Stimulated activated CD8-positive, alpha-beta memory T cell treated with anti-CD3 and anti-CD28 coated beads, Interleukin-2, amount 100 ng/mL, for 48 hours (primary cell): ENCODE data around the gene WDR70.
"Not testable (repeated sequence)": the region's sequence is repeated elsewhere in the genome, so short reads cannot be mapped to it uniquely, and the experiment has no call there.

Source experiments
- DNase-seq, 2 donors: peaks; one replicate each; pipeline ENCODE4 v3.0.0-alpha.2; 2020; ENCODE audit warnings: low read depth in 2 of 2

WDR70 gene

DNA sequence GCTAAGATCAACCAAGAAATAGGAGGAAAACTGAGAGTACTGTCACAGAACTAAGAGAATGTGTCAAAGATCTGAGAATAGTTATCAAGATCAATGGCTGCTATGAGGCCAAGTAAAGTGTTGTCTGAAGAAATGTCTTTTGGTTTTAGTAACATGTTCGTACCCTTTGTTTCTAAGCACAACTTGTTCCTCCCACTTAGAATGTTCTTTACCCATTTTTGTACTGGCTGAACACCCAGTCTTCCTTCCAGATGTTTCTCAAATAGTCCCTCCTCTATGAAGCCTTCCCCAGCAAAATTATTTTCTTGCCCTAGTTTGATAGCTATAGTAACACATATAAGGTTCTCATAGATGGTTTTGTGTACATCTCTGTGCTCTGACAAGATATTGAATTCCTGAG is 191.5 kb downstream of the WDR70 start:
- no peak for DNase-seq

DNA sequence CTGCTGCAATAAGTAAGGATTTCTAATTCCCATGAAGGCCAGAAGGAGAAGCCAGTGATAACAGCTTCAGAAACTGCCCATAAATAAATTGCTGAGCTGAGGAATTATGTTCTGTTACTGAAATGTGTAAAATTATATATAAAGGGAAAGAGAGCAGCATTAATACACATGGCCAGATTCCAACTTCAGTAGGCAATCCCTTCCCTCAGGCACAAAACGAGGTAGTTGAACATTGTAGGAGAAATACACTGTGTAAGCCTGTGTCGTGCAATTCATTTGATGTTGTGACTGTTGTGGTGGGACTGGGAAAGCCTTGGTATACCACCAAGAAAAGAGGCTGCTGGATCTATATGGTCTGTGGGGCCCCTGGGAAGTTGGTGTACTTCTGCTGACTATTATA is 192.9 kb downstream of the WDR70 start:
- no peak for DNase-seq

DNA sequence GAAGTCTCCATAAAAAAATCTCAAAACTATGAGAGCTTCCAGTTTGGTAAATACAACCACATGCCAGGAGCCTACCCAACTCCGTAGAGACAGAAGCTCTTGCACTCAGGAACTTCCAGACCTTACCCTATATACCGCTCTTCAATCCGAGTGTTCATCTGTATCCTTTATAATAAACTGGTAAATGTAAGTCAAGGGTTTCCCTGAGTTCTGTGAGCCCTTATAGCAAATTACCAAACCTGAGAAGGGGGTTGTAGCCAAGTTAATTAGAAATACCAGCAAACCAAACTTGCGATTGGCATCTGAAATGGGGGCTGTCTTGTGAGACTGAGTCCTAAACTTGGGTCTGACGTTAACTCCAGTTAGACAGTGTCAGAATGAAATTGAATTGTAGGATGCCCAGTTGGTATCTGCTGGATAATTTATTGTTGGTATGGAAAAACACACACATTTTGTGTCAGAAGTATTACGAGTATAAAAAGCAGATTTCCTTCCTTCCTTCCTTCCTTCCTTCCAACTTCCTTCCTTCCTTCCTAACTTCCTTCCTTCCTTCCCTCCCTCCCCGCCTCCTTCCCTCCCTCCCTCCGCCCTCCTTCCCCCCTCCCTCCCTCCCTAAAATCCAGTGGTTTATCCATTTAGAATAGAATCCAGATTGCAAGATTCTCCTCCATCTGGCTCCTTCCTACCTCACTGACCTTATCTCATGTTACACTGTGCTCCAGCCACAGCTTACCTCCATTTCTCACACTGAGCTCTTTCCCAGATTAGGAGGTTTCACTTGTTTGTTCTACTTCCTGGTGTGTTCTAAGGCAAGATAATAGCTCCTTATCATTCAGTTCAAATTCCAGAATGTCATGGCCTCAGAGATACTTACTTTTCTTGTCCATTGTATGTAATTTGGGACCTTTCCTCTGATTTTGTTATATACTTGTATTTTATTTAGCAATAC is 196.7 kb downstream of the WDR70 start:
- no peak for DNase-seq

DNA sequence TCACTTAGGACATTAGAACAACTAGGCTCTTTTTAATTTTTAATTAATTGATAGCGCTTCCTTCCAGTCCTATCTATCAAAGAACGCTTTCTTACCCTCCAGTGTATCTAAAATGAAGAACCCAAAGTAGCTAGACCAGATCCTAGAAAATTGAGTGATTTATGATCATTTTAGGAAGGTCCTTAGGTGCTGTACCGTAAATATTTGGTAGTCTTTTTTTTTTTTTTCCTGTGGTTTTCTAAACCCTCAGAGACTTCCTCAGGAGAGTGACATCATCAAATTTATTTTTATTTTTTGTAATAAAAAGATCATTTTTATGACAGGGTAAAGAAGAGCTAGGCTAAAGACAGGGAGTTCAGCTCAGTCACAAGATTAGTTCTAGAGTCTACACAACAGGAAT is 197.4 kb downstream of the WDR70 start:
- no peak for DNase-seq

DNA sequence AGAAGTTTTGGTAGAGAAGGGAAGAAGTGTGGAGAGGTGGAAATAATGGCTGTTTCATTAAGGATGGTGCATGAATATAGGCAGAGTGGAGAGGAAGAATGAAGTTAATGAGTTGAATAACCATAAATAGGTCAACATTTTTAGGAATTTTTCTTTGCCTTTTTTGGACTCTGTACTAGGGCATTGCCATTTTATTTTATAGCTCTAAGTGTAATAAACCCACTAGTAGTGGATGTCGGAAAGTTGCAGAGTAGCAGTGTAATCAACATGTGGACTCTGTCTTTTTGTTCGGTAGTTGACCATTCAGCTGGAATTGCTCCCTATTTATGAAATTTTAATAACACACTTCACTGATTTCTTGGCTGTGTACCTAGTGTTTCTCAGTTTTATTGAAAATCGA is 199.1 kb downstream of the WDR70 start:
- DNase-seq = no peak

DNA sequence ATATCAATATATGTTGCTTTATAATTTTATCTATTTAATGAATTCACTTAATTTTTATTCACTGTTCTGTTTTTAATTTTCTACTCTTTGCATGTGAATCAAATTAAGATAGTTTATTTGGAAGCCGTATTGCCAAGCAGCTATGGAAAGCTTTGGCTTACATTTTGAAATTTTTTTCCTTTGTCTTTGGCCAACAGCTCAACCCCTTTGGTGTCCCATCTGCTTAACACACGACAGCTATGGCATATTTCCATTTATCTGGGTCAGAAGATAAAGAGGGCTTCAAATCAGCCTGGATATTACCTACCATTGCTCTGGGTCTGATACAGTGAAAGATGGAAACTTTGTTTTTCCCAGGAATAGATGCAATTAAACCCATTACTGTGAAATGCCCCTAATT is 201.0 kb downstream of the WDR70 start:
- DNase-seq = no peak

DNA sequence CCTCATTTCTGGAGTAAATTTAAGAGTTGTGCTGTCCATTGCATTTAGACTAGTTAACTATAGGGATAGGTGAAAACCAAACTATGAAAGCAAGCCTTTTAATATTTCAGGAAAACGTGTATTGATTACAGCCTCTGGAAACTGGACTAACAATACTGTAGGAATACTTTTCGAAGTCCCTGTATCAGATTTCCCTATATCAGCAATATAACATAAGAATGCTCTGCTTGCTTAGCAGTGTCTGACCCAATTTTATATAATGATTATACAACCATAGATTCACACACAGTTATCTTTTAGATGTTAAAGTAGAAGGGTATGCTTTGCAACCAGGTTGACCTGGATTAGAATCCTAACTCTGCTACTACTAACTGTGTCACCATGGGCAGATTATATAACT is 203.1 kb downstream of the WDR70 start:
- DNase-seq = no peak

DNA sequence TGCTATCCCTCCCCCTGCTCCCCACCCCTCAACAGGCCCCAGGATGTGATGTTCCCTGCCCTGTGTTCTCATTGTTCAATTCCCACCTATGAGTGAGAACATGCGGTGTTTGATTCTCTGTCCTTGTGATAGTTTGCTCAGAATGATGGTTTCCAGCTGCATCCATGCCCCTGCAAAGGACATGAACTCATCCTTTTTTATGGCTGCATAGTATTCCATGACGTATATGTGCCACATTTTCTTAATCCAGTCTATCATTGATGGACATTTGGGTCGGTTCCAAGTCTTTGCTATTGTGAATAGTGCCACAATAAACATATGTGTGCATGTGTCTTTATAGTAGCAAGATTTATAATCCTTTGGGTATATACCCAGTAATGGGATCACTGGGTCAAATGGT is 214.2 kb downstream of the WDR70 start:
- DNase-seq = not testable (repeated sequence)

DNA sequence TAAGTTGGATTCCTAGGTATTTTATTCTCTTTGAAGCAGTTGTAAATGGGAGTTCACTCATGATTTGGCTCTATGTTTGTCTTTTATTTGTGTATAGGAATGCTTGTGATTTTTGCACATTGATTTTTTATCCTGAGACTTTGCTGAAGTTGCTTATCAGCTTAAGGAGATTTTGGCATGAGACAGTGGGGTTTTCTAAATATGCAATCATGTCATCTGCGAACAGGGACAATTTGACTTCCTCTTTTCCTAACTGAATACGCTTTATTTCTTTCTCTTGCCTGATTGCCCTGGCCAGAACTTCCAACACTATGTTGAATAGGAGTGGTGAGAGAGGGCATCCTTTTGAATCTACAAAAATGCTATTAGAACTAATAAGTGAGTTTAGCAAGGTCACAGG is 215.7 kb downstream of the WDR70 start:
- DNase-seq = not testable (repeated sequence)

DNA sequence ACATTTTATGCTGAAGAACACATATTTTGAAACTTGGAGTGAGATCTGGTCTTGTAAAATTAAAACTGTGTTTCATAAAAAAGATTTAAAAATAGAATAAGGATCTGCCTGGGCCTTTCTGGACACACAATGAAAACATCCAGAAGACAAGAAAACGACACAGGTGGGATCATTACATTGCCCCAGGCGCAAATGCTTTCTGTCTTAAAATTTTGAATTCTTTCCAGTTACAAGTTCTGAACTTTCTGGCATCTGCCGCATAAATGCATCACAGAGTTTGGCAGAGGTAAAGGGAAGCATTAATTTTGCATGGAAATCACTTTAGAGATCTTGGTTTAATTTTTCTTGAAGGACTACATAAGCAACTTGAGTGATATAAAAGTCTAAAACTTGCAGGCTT is 219.6 kb downstream of the WDR70 start:
- DNase-seq = no peak

DNA sequence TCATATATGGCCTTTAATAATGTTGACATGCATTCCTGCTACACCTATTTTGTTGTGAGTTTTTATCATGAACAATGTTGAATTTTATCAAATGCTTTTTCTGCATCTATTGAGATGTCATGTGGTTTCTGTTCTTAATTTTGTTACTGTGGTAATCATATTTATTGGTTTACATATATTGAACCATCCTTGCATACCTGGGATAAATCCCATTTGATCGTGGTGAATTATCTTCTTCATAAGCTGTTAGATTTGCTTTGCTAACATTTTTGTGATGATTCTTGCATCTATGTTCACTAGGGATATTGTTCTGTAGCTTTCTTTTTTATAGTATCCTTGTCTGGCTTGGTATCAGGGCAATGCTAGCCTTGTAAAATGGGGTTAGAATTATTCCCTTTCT is 222.0 kb downstream of the WDR70 start:
- DNase-seq = no peak

DNA sequence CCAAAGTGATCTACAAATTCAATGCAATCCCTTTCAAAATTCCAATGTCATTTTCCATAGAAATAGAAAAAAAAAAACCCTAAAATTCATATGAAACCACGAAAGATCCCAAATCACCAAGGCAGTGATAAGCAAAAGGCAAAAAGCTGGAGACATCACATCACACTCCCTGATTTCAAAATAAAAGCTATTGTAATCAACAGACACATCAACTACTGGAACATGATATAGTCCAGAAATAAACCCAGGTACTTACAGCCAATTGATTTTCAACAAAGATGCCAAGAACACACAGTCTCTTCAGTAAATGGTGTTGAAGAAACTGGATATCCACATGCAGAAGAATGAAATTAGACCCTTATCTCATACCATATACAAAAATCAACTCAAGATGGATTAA is 224.0 kb downstream of the WDR70 start:
- no peak for DNase-seq

DNA sequence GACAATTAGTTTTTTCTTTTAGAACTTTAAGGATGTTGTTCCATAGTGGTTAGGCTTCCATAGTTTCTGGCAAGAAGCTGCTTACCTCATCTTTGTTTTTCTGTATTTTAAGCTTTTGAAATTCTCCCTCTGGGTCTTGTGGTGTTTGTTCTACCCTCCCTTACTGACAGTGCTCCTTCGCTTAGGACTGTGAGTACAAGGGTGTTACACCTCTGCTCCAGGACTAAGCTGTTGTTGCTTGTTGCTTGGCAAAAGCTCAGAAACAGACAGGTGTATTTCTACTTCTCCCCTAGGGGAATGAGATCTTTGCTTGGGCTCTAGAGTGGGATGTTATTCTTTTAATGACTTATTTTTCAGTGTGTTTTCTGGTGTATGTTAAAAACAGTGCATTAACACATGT is 225.2 kb downstream of the WDR70 start:
- no peak for DNase-seq

DNA sequence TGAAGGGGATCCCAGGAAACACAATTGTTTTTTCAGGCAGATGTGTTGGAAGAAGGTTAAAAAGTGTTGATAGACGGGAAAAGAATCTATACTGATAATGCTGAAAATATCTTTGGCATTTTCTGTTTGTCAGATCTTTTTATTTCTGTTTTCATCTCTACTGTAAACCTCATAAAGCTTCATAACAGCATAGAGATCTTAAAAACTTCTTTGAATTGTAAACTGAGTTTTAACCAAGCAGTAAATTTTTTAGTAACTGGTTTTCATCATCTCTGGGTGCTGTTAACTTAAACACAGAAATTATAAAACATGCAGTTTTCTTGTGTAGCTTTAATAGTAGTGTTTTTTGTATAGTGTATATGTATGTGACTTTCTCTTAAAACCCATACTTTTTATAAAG is 227.0 kb downstream of the WDR70 start:
- no peak for DNase-seq

DNA sequence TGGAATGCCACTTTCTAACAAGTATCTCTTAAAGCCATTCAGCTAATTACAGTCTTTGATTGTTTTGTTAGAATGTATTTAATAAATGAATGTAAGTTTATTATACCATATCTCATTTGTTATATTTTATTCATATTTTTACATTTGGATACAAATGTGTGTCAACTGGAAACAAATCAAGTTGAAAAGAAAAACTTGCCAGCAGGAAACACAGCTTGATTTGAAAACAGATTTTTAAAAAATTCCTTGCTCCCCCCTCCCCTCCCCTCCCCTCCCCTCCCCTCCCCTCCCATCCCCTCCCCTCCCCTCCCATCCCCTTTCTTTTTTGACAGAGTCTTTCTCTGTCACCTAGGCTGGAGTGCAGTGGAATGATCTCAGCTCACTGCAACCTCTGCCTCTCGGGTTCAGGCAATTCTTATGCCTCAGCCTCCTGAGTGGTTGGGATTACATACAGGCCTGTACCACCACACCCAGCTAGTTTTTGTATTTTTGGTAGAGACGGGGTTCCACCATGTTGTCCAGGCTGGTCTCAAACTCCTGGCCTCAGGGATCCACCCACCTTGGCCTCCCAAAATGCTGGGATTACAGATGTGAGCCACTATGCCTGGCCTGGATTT is 227.6 kb downstream of the WDR70 start:
- no peak for DNase-seq

DNA sequence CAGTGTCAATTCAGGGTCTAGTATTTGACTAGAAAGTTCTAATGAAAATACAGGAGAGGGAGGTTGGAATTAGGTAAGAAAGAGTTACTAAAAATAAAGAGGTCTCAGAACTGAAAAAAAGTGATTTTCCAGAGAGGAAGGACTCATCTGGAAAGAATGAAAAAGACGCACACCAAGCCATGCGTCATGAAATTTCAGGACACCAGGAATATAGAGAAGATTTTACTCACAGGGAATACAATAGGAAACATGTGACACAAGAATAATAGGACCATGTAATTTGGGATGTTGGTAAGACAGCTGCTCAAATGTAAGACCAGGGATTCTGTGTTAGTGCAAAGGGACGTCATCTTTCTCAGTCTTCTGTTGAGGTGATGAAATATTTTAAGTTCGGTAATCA is 236.1 kb downstream of the WDR70 start:
- DNase-seq = no peak

DNA sequence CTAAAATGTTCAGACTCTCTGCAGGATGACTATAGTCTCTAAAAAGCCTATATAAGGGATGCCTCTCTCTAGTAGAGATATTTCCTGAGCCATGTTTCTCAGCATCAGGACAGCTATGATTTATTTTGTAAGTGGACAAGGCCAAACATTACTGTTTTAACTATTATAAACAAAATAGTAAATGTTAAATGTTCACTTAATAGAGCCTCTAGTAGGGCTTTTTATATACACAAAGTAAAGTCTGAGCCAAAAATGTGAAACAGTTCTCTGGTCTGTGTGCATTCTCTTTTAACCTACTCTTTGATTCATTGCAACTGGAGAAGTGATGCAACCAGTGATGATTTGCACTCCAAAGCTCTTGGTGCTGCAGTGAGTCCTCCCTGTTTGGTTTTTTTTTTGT is 240.2 kb downstream of the WDR70 start:
- no peak for DNase-seq

DNA sequence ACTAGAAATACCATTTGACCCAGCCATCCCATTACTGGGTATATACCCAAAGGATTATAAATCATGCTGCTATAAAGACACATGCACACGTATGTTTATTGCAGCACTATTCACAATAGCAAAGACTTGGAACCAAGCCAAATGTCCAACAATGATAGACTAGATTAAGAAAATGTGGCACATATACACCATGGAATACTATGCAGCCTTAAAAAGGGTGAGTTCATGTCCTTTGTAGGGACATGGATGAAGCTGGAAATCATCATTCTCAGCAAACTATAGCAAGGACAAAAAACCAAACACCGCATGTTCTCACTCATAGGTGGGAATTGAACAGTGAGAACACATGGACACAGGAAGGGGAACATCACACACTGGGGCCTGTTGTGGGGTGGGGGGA is 243.2 kb downstream of the WDR70 start:
- not testable (repeated sequence) for DNase-seq

DNA sequence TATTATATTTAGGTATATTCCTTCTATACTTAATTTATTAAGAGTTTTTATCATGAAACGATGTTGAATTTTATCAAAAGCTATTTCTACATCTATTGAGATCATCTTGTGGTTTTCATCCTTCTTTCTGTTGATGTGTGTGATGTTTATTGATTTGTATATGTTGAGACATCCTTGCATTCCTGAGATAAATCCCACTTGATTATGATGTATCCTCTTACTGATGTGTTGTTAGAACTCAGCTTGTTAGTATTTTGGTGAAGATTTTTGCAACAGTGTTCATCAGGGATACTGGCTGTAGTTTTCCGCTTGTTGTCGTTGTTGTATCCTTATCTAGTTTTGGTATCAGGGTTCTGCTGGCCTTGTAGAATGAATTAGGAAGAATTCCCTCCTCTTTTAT is 247.1 kb downstream of the WDR70 start:
- no peak for DNase-seq

DNA sequence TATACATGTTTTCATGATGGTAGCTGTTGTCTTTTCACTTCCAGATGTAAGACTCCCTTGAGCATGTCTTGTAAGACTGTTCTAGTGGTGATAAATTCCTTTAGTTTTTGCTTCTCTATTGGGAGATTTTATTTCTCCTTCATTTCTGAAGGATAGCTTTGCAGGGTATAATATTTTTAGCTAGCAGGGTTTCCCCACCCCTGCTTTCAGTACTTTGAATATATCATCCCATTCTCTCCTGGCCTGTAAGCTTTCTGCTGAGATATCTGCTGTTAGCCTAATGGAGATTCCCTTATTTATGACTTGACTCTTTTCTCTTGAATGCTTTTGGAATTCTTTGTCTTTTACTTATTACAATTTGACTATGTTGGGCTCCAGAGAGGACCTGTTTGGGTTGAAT is 249.8 kb downstream of the WDR70 start:
- no peak for DNase-seq

DNA sequence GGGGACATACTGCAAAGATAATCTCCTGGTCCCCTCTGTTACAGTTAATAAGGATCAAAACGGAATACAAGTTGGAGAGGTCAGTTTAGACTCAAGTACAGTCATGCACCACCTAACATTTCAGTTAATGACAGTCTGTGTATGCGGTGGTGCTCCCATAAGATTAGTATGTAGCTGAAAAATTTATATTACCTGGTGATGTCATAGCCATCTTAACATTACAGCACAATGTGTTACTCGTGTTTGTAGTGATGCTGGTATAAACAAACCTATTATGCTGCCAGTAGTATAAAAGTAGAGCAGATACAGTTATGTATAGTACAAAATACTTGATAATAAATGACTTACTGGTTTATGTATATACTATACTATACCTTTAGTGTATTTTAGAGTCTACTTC is 252.8 kb downstream of the WDR70 start:
- DNase-seq = no peak

DNA sequence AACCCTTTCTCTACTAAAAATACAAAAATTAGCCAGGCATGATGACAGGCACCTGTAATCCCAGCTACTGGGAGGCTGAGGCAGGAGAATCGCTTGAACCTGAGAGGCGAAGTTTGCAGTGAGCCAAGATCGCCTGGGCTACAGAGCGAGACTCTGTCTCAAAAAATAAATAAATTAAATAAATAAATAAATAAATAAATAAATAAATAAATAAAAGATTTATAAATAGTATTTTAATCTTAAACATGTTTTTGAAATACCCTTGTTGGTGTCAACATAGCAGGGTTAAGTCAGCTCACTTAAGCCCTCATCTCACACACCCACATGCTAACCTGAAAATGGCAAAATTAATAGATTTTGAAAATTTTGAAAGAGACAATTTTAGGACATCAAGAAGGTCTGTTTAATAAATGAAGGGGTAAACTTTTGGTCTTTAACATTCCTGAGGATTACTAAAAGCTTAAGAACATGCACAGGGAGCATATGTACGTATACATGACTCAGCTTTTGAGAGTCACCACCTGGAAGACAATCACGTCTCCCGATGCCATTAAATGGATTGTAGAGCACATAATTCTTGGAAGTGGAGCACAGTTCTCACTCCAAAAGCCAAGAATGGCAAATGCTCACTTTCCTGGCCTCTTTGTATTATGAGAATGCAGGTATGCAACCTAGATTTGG is 258.2 kb downstream of the WDR70 start:
- no peak for DNase-seq

DNA sequence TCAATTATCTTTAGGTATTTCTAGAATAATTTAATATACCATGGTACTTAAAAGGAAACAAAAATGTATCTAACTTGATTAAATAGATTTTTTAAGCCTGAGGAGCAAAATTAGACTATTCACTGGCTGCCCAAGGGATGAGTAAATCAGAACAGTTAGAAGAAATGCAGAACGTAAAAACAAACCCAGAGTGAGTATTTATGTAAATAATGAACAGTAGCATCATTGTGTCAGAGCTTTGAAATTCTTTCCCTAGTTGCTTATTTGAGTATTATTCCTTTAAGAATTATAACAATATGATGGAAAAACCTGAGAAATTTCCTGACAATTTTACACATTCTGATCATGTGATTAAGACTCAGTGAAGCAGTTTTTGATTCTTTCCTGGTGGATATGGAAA is 259.8 kb downstream of the WDR70 start:
- no peak for DNase-seq
